ENCODE data around the gene TYMP. TPM values are rescaled to one million over a fixed set of nuclear protein-coding genes. Genes with fewer than 3 reads are reported as not detected.

TYMP gene
- total and polyA plus RNA-seq, 2 donors (not counting 1 experiment from before 2014, with no cell fraction given) = 43.6 to 45.1 TPM

DNA sequence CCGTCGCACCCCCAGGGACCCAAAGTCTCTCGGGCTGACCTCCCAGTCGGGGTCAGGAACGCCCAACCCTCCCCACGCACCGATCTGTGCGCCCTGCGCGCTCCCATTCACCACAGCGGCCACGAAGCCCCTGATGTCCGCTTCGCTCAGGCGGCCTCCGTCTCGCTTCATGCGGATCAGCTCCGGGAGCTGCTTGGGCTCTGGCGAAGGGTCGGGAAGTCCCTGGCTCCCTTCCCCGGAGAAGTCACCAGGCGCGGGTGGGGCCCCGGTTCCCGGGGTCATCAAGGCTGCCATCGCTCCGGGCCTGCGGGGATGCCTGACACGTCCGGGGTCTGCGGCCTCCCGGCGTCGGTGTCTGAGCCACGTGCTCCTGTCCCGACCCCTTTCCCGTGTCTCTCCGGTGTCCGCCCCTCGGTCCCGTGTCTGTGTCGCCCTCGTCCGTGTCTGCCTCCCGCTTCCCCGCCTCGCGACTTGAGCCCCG, 356 bp downstream of the TYMP start:
- Histone ChIP-seq H3K79me2 (ENCODE audit: control insufficient read depth, insufficient read depth, low read length) (peaks cover 19% of the 10 kb centered on the region), H3K36me3 (replicated peaks in 1 of 2; ENCODE audit: control extremely low read depth in 1 of 2, control insufficient read depth in 1 of 2, extremely low read depth in 1 of 2, insufficient read depth in 2 of 2, low read length in 1 of 2) (no peaks in the 10 kb centered on the region), H3K4me2 (replicated peaks; ENCODE audit: low read depth, low read length, poor library complexity, severe bottlenecking) (peak overlapping the region; percentile 84), H3K4me3 (ENCODE audit: control extremely low read depth in 1 of 5, extremely low read depth in 1 of 5, insufficient read depth in 1 of 5, low read depth in 2 of 5, low read length in 4 of 5) (peak overlapping the region; percentile 14 to 95 (median 95)), H4K20me1 (ENCODE audit: control insufficient read depth, insufficient read depth, low read length, poor library complexity, severe bottlenecking) (peaks cover 9% of the 10 kb centered on the region), H3K4me1 (ENCODE audit: control insufficient read depth in 2 of 2, insufficient read depth in 2 of 2, low read length in 2 of 2) (peaks cover 25 to 67% of the 10 kb centered on the region in 2 donors), H3K27ac (ENCODE audit: low read length in 2 of 2) (peak overlapping the region; percentile 81 to 99), H3K9ac (ENCODE audit: low read length) (peak overlapping the region; percentile 97), H2AFZ (ENCODE audit: insufficient read depth, low read depth, low read length, poor library complexity, severe bottlenecking) (peak overlapping the region; percentile 59), H3K27me3 (replicated peaks in 1 of 4; ENCODE audit: control extremely low read depth in 1 of 4, control insufficient read depth in 3 of 4, insufficient read depth in 4 of 4, low read length in 3 of 4) (no peaks in the 10 kb centered on the region), H3K9me3 (ENCODE audit: control extremely low read depth in 1 of 3, control insufficient read depth in 2 of 3, insufficient read depth in 1 of 3, low read length in 2 of 3) (peaks cover 0 to 9% (median 0%) of the 10 kb centered on the region in 3 donors)
- ChIA-PET POLR2A (interaction anchor here (0.7 to 5.4 kb wide), 9 partner anchors 11 to 99 kb away, joined by 3 to 104 read pairs (median 5); partner anchors contain the start of genes ARSA, LMF2, NCAPH2 and SYCE3), CTCF (interaction anchor here (1.1 to 5.5 kb wide), 5 partner anchors 9 to 279 kb away, joined by 4 to 81 read pairs (median 11); partner anchors contain the start of genes HDAC10 and SYCE3)
- peaks cover 53% of the 10 kb centered on the region for H3K4me1 Mint-ChIP-seq
- 28% methylated on average over 50 of the region's 50 CpGs for WGBS (ENCODE audit: insufficient coverage)
- H3K27me3 Mint-ChIP-seq = no peaks in the 10 kb centered on the region
- peak overlapping the region; percentile 83 for H3K27ac Mint-ChIP-seq
- intact Hi-C loops (cut with micrococcal nuclease) = loop anchor here (5.0 kb wide), 1 partner anchor 57 kb away; no protein-coding TSS in a partner anchor
- no peak for TF ChIP-seq EZH2 (IDR thresholded peaks at IDR 0.05; ENCODE audit: borderline replicate concordance, insufficient read depth, low read depth, low read length, poor library complexity, severe bottlenecking)
- TF ChIP-seq, protein P1, sequence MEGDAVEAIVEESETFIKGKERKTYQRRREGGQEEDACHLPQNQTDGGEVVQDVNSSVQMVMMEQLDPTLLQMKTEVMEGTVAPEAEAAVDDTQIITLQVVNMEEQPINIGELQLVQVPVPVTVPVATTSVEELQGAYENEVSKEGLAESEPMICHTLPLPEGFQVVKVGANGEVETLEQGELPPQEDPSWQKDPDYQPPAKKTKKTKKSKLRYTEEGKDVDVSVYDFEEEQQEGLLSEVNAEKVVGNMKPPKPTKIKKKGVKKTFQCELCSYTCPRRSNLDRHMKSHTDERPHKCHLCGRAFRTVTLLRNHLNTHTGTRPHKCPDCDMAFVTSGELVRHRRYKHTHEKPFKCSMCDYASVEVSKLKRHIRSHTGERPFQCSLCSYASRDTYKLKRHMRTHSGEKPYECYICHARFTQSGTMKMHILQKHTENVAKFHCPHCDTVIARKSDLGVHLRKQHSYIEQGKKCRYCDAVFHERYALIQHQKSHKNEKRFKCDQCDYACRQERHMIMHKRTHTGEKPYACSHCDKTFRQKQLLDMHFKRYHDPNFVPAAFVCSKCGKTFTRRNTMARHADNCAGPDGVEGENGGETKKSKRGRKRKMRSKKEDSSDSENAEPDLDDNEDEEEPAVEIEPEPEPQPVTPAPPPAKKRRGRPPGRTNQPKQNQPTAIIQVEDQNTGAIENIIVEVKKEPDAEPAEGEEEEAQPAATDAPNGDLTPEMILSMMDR (IDR thresholded peaks at IDR 0.05) = no peak
- no peak for ATAC-seq (ENCODE audit: low read depth)
- H3K4me3 Mint-ChIP-seq = peak overlapping the region; percentile 86
- no peaks in the 10 kb centered on the region for H3K9me3 Mint-ChIP-seq (ENCODE audit: insufficient read depth)
- DNase-seq = no peak

Data from B cell (primary cell).